BE2C (cell line): ENCODE data around the gene CENPM.

Source experiments
- DNase-seq: peaks from one replicate; pipeline ENCODE4 v3.0.0-alpha.2; 2020
- H3K27me3 ChIP-seq: fragments of 250-450 bp; sonication (Bioruptor Pico); 2 replicates; pipeline ENCODE4 v1.5.1; 2020; ENCODE audit warnings: mild to moderate bottlenecking
- H3K36me3 ChIP-seq: fragments of 250-450 bp; sonication (Bioruptor Pico); 2 replicates; pipeline ENCODE4 v1.5.1; 2020; ENCODE audit warnings: mild to moderate bottlenecking
- H3K4me1 ChIP-seq: fragments of 250-450 bp; sonication (Bioruptor Pico); 2 replicates; pipeline ENCODE4 v1.5.1; 2020
- H3K4me3 ChIP-seq: 2 replicates; pipeline ENCODE4 v1.5.1; 2011; ENCODE audit warnings: low read depth, low read length
- H3K9me3 ChIP-seq: fragments of 250-450 bp; sonication (Bioruptor Pico); 2 replicates; pipeline ENCODE4 v1.5.1; 2020
- CTCF ChIP-seq: IDR thresholded peaks from 2 replicates; pipeline ENCODE4 v1.5.1; 2012; ENCODE audit warnings: mild to moderate bottlenecking, low read depth, low read length

Gene CENPM

GRCh38 chr22:41948142-41948541, 1.2 kb upstream of the CENPM start:
- Histone ChIP-seq H3K36me3 (peaks cover 18% of the 10 kb centered on the region), H3K4me3 (no peak overlapping the region; the same call in 1 of the 2 replicates), H3K27me3 (no peaks in the 10 kb centered on the region), H3K9me3 (no peaks in the 10 kb centered on the region), H3K4me1 (peaks cover 16% of the 10 kb centered on the region)
- no peak for DNase-seq
- TF ChIP-seq CTCF = no peak

GRCh38 chr22:41947424-41948080, 600 bp upstream of the CENPM start:
- no peaks in the 10 kb centered on the region for H3K27me3 ChIP-seq
- no peaks in the 10 kb centered on the region for H3K9me3 ChIP-seq
- no peak for DNase-seq
- peaks cover 12% of the 10 kb centered on the region for H3K4me1 ChIP-seq
- H3K4me3 ChIP-seq = peak overlapping the region; percentile 89
- no peak for TF ChIP-seq CTCF
- peaks cover 22% of the 10 kb centered on the region for H3K36me3 ChIP-seq

DNA sequence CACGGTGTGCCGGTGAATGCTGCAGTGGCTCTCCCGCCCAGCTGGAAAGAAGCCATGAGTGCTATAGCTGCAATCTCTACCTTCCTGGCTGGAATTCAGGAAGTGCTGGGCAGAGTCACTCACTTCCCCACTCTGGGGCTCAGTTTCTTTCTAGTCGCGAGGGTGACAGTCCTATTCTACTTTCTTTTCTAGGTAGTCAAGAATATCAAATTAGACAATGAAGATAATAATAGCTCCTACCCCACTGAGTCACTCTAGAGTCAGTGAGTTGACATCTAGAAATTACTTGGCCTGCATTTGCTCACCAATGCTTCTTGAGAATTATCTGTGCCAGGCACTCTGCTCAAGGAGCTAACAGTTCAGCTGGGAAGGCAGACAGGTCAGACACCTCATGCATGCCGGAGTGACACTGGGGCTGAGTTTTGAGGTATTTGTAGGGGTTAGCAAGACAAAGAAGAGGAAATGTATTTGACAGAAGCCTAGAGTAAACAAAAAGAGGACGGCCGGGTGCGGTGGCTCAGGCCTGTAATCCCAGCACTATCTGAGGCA, 3.2 kb downstream of the CENPM start:
- DNase-seq = no peak
- Histone ChIP-seq H3K9me3 (no peaks in the 10 kb centered on the region), H3K27me3 (no peaks in the 10 kb centered on the region), H3K4me1 (peaks cover 11% of the 10 kb centered on the region), H3K4me3 (no peak overlapping the region), H3K36me3 (peaks cover 55% of the 10 kb centered on the region)
- TF ChIP-seq CTCF = no peak

DNA sequence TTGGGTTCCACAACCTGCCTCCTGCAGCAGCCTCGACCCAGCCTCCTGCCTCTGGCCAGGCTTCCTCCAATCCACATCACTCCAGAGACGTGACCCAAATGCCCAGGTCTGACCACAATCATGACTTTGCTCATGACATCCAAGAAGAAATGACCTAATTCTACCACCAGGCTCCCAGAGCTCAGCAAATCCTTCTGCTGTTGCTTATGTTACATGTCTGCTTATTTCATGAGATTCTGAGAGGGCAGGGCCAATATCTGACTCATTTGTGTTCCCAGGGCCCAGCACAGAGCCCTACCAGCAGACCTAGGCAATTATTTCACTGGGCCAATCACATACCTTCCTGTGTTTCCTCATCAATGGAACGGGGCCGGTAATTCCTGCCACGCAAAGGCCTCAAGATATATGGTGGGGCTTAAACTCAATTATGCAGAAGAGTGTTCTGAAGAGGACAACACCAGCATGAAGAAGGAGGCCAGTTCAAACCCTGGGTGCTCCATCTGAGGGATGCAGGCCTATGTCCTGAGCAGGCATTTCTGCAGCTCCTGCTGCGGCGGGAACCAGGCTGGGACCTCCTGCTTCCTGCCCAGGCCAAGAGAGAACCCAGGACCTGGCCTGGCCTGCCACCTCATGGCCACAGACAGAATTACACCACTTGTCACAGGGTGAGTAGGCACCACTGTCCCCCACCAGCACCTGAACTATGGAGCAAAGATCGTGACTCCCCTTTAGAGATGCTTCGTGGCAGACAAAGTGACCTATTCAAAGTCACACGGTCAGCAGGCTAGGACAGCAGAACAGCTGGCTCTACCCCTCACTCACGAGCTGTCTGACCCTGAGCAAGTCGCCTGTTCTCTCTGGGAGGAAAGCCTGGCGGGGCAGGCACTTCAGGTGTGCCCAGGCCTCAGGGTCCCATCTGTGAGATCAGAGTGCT, 5.9 kb downstream of the CENPM start:
- peak; percentile 89 for DNase-seq
- Histone ChIP-seq H3K4me3 (peak overlapping the region; percentile 7; the same call in 1 of the 2 replicates), H3K36me3 (peaks cover 76% of the 10 kb centered on the region), H3K4me1 (peaks cover 12% of the 10 kb centered on the region), H3K27me3 (no peaks in the 10 kb centered on the region), H3K9me3 (no peaks in the 10 kb centered on the region)
- TF ChIP-seq CTCF = peak; percentile 90

DNA sequence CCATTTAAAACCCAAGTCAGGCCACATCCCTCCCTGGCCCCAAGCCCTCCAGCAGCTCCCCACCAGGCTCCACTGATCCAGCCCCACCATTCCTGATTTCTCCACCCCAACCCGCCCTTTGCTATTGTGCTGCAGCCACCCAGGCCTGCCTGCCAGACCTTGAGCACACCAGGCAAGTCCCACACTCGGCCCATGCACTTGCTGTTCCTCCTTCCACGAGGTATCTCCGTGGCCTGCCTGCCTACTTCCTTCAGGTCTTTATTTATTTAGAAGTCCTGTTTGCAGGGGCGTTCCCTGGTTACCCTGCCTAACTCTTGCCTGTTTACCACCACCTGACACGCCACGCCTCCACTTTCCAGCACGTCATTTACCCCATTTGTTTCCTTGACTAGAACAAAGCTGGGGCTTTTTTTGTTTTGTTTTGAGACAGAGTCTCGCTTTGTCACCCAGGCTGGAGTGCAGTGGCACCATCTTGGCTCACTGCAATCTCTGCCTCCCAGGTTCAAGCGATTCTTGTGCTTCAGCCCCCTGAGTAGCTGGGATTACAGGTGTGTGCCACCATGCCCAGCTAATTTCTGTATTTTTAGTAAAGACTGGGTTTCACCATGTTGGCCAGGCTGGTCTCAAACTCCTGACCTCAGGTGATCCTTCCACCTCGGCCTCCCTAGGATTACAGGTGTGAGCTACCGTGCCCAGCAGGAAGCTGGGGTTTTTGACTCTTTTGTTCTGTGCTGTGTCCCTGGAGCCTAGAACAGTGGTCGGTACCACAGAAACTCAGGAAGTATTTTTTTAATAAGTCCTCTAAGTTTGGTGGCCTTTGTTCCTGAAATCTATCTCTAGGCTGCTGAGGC, 6.7 kb downstream of the CENPM start:
- Histone ChIP-seq H3K9me3 (no peaks in the 10 kb centered on the region), H3K36me3 (peaks cover 79% of the 10 kb centered on the region), H3K4me3 (no peak overlapping the region), H3K4me1 (peaks cover 14% of the 10 kb centered on the region), H3K27me3 (no peaks in the 10 kb centered on the region)
- no peak for DNase-seq
- no peak for TF ChIP-seq CTCF
